Central memory CD8-positive, alpha-beta T cell (primary cell): Measurements from ENCODE around the gene ATP1B2.
A peak's percentile ranks its signal among the peaks of the same experiment; 100 is the strongest.

Experiments used
- ATAC-seq: fragments of 150-1000 bp; cut with Tn5 transposase; replicated peaks from 2 replicates; pipeline ENCODE4 v1.10.0; 2022; ENCODE audit warnings: mild to moderate bottlenecking, moderate FRiP score, moderate number of reproducible peaks; ENCODE audit not compliant: poor library complexity, severe bottlenecking; ENCODE audit errors: extremely low read depth
- DNase-seq, 2 donors: peaks; one replicate each; pipeline ENCODE4 v3.0.0; 2021; ENCODE audit warnings: low spot score in 2 of 2
- H3K27ac Mint-ChIP-seq: one replicate; pipeline ENCODE4 v1.8.0; 2022; ENCODE audit warnings: low read depth, mild to moderate bottlenecking, moderate library complexity, mixed read lengths
- H3K27me3 Mint-ChIP-seq: one replicate; pipeline ENCODE4 v1.8.0; 2022; ENCODE audit warnings: mixed read lengths
- H3K36me3 Mint-ChIP-seq: one replicate; pipeline ENCODE4 v1.8.0; 2022; ENCODE audit warnings: mild to moderate bottlenecking, moderate library complexity, mixed read lengths; ENCODE audit not compliant: insufficient read depth
- H3K4me1 Mint-ChIP-seq: one replicate; pipeline ENCODE4 v1.8.0; 2022; ENCODE audit warnings: mixed read lengths
- H3K4me3 Mint-ChIP-seq: one replicate; pipeline ENCODE4 v1.8.0; 2022; ENCODE audit warnings: mild to moderate bottlenecking, moderate library complexity, mixed read lengths
- H3K9me3 Mint-ChIP-seq: one replicate; pipeline ENCODE4 v1.8.0; 2022; ENCODE audit warnings: mixed read lengths

Gene ATP1B2

GRCh38 chr17:7697828-7698588 lies 47.3 kb downstream of the ATP1B2 start:
- no peak overlapping the region for H3K4me3 Mint-ChIP-seq
- H3K27ac Mint-ChIP-seq, result no peak overlapping the region
- peaks cover 26% of the 10 kb centered on the region for H3K36me3 Mint-ChIP-seq
- no peak for ATAC-seq
- peaks cover 13% of the 10 kb centered on the region for H3K27me3 Mint-ChIP-seq
- no peaks in the 10 kb centered on the region for H3K4me1 Mint-ChIP-seq
- no peak for DNase-seq
- no peaks in the 10 kb centered on the region for H3K9me3 Mint-ChIP-seq

- Mint-ChIP-seq H3K27ac (no peak overlapping the region), H3K4me1 (peaks cover 19% of the 10 kb centered on the region), H3K9me3 (no peaks in the 10 kb centered on the region), H3K27me3 (peaks cover 38% of the 10 kb centered on the region), H3K4me3 (no peak overlapping the region), H3K36me3 (peaks cover 18% of the 10 kb centered on the region)
- DNase-seq (no peak), ATAC-seq (no peak)
Observed at GRCh38 chr17:7700510-7700909, 49.8 kb downstream of the ATP1B2 start.

GRCh38 chr17:7701681-7702080 lies 51.0 kb downstream of the ATP1B2 start:
- Mint-ChIP-seq H3K36me3 (peaks cover 14% of the 10 kb centered on the region), H3K4me1 (peaks cover 24% of the 10 kb centered on the region), H3K4me3 (no peak overlapping the region), H3K27me3 (peaks cover 49% of the 10 kb centered on the region), H3K9me3 (no peaks in the 10 kb centered on the region), H3K27ac (no peak overlapping the region)
- DNase-seq (no peak), ATAC-seq (no peak)

- no peak for ATAC-seq
- no peak overlapping the region for H3K27ac Mint-ChIP-seq
- H3K36me3 Mint-ChIP-seq, result peaks cover 12% of the 10 kb centered on the region
- no peak overlapping the region for H3K4me3 Mint-ChIP-seq
- H3K27me3 Mint-ChIP-seq, result peaks cover 60% of the 10 kb centered on the region
- DNase-seq, result no peak
- no peaks in the 10 kb centered on the region for H3K9me3 Mint-ChIP-seq
- H3K4me1 Mint-ChIP-seq, result peaks cover 24% of the 10 kb centered on the region
Observed at GRCh38 chr17:7702776-7703175, 52.0 kb downstream of the ATP1B2 start.

- H3K9me3 Mint-ChIP-seq, result no peaks in the 10 kb centered on the region
- peak overlapping the region; percentile 65 for H3K27ac Mint-ChIP-seq
- DNase-seq (no peak), ATAC-seq (peak; percentile 46)
- H3K4me3 Mint-ChIP-seq, result peak overlapping the region; percentile 71
- H3K27me3 Mint-ChIP-seq, result peaks cover 67% of the 10 kb centered on the region
- peaks cover 24% of the 10 kb centered on the region for H3K4me1 Mint-ChIP-seq
- peaks cover 12% of the 10 kb centered on the region for H3K36me3 Mint-ChIP-seq
Observed at GRCh38 chr17:7703584-7704479, 53.1 kb downstream of the ATP1B2 start.

- Mint-ChIP-seq H3K36me3 (peaks cover 12% of the 10 kb centered on the region), H3K27me3 (peaks cover 72% of the 10 kb centered on the region), H3K4me1 (peaks cover 26% of the 10 kb centered on the region), H3K9me3 (no peaks in the 10 kb centered on the region), H3K27ac (peak within 1 kb of the TSS; percentile 65), H3K4me3 (peak within 1 kb of the TSS; percentile 71)
- DNase-seq (no peak), ATAC-seq (peak; percentile 16)
Observed at GRCh38 chr17:7704601-7705268, 54.0 kb downstream of the ATP1B2 start, which contains the start of gene EFNB3. EFNB3 (plus strand) TSS chr17:7705202; CDS start chr17:7705599, 397 bp downstream.

- peak overlapping the region; percentile 12 for H3K4me3 Mint-ChIP-seq
- H3K4me1 Mint-ChIP-seq, result peaks cover 34% of the 10 kb centered on the region
- DNase-seq, result no peak
- peaks cover 81% of the 10 kb centered on the region for H3K27me3 Mint-ChIP-seq
- peaks cover 10% of the 10 kb centered on the region for H3K36me3 Mint-ChIP-seq
- H3K27ac Mint-ChIP-seq, result no peak overlapping the region
- ATAC-seq, result no peak
- H3K9me3 Mint-ChIP-seq, result no peaks in the 10 kb centered on the region
Observed at GRCh38 chr17:7705269-7706255, 54.8 kb downstream of the ATP1B2 start.

- H3K4me3 Mint-ChIP-seq, result no peak overlapping the region
Observed at GRCh38 chr17:7706631-7707354, 56.1 kb downstream of the ATP1B2 start.

More at GRCh38 chr17:7706631-7707354, 56.1 kb downstream of the ATP1B2 start:
- Mint-ChIP-seq H3K4me1 (peaks cover 38% of the 10 kb centered on the region), H3K27ac (no peak overlapping the region), H3K27me3 (peaks cover 87% of the 10 kb centered on the region), H3K9me3 (no peaks in the 10 kb centered on the region), H3K36me3 (peaks cover 2% of the 10 kb centered on the region)
- DNase-seq (no peak), ATAC-seq (no peak)
